Measurements from ENCODE around the gene GPC6.

DNA sequence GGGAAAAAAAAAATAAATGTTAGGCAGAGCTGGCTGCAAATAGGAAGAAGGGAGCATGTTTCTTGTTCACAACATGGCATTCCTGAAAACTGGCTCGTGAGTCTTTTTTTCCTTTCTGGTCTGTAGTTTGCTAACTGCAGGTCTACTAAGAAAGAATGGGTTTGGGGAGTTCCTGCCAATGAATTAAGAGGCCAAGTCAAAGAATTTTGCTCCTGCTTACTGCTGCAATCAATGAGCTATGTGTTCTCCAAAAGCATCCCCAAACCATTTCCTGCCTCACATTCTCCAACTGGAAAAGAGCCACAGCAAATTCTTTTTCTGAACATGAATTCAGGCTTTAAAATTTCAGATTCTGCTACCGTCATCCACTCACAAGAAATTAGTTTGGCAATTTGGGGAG lies 1164.3 kb downstream of the GPC6 start:
- no peak for TF ChIP-seq CTCF (optimal IDR thresholded peaks at IDR 0.05 in 1 of 3, IDR thresholded peaks at IDR 0.05 in 1 of 3, conservative IDR thresholded peaks at IDR 0.05 in 1 of 3; ENCODE audit: extremely low read depth in 1 of 3, insufficient read depth in 2 of 3, low read length in 3 of 3)
- no peak for TF ChIP-seq EZH2 (IDR thresholded peaks at IDR 0.05; ENCODE audit: low read length)

All from keratinocyte (primary cell).